Stomach (tissue), 4 donors: ENCODE measurements around the gene EMC9.

Experiments
- EP300 ChIP-seq: sonication (generic); formaldehyde crosslinking; IDR thresholded peaks from one replicate; pipeline ENCODE4 v1.6.1; 2017; ENCODE audit warnings: antibody characterized with exemption
- POLR2A ChIP-seq, 4 donors: fragments of 450-650 bp; IDR thresholded peaks; one replicate each; pipeline ENCODE4 v1.6.1; 2016; ENCODE audit warnings: antibody characterized with exemption in 4 of 4, control low read depth in 2 of 4, mild to moderate bottlenecking in 1 of 4, moderate library complexity in 1 of 4
- TF ChIP-seq, protein P1 (sequence below), 7 experiments: fragments of 450-650 bp in 4 of 7; fragments of 200-600 bp in 3 of 7; sonication (generic) in 3 of 7; IDR thresholded peaks; one replicate each; pipeline ENCODE4 v1.5.1; 2016 to 2019; ENCODE audit warnings: antibody characterized with exemption in 7 of 7, control low read depth in 2 of 7, mild to moderate bottlenecking in 1 of 7

DNA sequence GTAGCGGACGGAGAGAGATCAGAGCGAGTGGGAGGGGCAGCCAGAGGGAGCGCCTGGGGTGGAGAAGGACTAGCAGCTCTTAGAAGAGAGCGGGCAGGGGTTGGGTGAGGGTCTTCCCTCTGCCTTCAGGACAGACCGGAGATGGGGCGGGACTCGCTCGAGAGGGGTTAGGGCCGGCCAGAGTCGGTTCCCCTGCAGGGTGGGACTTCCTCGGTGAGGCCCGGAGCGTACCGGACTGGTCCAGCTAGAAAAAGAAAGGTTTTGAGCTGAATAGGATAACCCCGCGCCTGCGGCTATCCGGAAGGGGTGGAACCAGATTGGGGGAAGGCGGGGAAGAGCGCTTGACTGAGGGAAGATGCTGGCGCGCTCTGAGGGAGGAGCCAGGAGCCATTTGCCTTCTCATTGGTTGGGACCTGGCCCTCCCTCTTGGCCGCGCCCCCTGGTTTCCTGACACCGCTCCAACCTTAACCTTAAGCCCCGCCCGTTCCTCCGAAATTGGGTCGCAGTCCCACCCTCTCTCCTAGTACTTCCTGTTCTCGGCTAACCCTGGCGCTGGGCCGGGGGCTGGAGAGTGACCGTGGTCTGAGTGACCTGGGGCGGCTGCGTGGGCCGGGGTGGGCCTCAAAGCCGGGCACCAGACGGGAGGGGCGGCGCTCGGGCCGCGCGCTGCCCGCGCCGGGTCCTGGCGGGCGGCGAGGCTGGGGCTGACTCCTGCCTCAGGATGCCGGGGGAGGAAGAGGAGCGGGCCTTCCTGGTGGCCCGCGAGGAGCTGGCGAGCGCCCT lies 5.8 kb upstream of the EMC9 start, which contains the start of gene RNF31:
- TF ChIP-seq POLR2A (IDR thresholded peaks at IDR 0.05) (no peak), EP300 (no peak)
- TF ChIP-seq, protein P1, sequence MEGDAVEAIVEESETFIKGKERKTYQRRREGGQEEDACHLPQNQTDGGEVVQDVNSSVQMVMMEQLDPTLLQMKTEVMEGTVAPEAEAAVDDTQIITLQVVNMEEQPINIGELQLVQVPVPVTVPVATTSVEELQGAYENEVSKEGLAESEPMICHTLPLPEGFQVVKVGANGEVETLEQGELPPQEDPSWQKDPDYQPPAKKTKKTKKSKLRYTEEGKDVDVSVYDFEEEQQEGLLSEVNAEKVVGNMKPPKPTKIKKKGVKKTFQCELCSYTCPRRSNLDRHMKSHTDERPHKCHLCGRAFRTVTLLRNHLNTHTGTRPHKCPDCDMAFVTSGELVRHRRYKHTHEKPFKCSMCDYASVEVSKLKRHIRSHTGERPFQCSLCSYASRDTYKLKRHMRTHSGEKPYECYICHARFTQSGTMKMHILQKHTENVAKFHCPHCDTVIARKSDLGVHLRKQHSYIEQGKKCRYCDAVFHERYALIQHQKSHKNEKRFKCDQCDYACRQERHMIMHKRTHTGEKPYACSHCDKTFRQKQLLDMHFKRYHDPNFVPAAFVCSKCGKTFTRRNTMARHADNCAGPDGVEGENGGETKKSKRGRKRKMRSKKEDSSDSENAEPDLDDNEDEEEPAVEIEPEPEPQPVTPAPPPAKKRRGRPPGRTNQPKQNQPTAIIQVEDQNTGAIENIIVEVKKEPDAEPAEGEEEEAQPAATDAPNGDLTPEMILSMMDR (IDR thresholded peaks at IDR 0.05): no peak
